ENCODE measurements around the gene HS3ST2.

Gene HS3ST2

DNA sequence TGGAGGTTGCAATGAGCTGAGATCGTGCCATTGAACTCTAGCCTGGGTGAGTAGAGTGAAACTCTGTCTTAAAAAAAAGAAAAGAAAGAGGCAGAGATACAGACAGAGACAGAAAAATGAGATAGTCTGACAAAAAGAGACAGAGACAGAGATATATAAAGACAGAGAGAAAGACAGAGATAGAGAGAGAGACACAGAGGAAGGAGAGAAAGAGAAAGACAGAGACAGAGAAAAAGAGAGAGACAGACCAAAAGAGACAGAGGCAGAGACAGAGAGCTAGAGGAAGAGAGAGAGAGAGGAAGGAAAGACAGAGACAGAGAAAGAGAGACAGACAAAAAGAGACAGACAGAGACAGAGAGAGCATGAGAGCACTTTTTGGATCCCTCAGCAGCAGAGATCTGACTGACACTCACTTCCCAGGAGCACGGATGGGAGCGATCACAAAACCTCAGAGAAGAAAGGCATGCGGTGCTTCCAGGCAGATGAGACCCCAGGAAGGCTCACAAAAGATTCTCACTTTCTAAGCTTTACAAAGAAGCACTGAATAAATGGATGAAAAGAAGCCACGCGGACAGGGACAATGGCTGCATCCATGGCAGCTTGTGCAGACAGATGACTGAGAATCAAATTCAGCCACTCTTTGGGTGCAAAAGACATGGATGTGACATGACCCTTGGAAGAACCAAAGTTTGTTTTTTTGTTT lies 38.6 kb upstream of the HS3ST2 start:
- no peak for DNase-seq (ENCODE audit: extremely low spot score)
- no peak for TF ChIP-seq SP1 (IDR thresholded peaks at IDR 0.05)
- TF ChIP-seq NFRKB (IDR thresholded peaks at IDR 0.05), result no peak
- TF ChIP-seq HDGF (IDR thresholded peaks at IDR 0.05; ENCODE audit: borderline replicate concordance), result no peak
- TF ChIP-seq BHLHE40 (IDR thresholded peaks at IDR 0.05; ENCODE audit: borderline replicate concordance), result no peak
- TF ChIP-seq TARDBP (IDR thresholded peaks at IDR 0.05), result no peak
- ChIA-PET CTCF (no interaction called here), POLR2A (no interaction called here)

DNA sequence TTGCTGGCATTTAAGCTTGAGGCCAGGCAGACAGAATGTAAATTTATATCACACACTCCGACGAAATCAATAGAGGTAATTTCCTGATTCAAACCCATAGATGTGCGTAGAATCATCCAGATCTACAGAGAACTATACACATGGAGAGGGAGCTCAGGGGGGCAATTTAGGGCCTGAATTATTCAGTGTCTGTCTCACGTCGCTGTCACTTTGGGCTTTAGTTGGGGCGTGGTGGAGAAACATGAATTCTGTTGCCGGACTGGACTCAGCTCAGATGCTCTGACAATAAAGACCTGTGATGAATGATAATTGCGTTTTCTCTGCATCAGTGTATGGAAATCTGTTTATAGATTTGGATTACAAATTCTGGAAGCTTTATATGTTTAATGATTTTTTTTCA lies 32.5 kb upstream of the HS3ST2 start:
- no peak for DNase-seq (ENCODE audit: extremely low spot score)
- no peak for TF ChIP-seq ZNF384 (IDR thresholded peaks at IDR 0.05)
- TF ChIP-seq L3MBTL2 (conservative IDR thresholded peaks at IDR 0.05), result no peak
- TF ChIP-seq BHLHE40 (IDR thresholded peaks at IDR 0.05; ENCODE audit: borderline replicate concordance), result no peak
- TF ChIP-seq NFRKB (IDR thresholded peaks at IDR 0.05), result no peak
- TF ChIP-seq ARNT (IDR thresholded peaks at IDR 0.05), result no peak
- TF ChIP-seq SP1 (IDR thresholded peaks at IDR 0.05), result no peak
- no peak for TF ChIP-seq LEF1 (IDR thresholded peaks at IDR 0.05; ENCODE audit: borderline replicate concordance)
- TF ChIP-seq HDGF (IDR thresholded peaks at IDR 0.05; ENCODE audit: borderline replicate concordance), result no peak
- TF ChIP-seq SUZ12 (IDR thresholded peaks at IDR 0.05), result no peak
- no peak for TF ChIP-seq ELF4 (IDR thresholded peaks at IDR 0.05)
- no peak for TF ChIP-seq TARDBP (IDR thresholded peaks at IDR 0.05)
- no peak for TF ChIP-seq FOXK2 (IDR thresholded peaks at IDR 0.05)
- no peak for TF ChIP-seq FOXM1 (IDR thresholded peaks at IDR 0.05; ENCODE audit: borderline replicate concordance)
- TF ChIP-seq CTBP1 (IDR thresholded peaks at IDR 0.05; ENCODE audit: borderline replicate concordance), result no peak
- TF ChIP-seq FOXA1 (IDR thresholded peaks at IDR 0.05), result no peak
- CTCF ChIA-PET, result no interaction called here
- POLR2A ChIA-PET, result no interaction called here

DNA sequence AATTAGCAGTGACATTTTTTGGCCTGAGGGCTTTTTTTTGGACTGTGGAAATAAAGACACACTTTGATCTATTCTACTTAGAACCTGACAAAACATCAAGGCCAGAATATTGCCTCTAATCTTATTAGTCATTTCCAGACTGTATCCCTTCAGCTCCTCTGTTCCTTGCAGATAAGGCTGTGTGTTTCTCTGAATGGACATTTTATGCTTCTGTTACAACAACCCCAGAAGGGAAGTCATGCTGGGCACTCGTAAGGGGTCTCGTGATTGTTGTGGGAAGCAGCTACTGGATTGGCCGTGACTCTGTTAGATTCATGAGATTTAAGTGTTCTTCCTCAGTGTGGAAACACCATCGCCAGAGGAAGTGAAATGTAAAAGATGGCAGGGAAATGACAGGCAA lies 31.6 kb upstream of the HS3ST2 start:
- ChIA-PET POLR2A (no interaction called here), CTCF (no interaction called here)
- TF ChIP-seq ARNT (IDR thresholded peaks at IDR 0.05) (no peak), TARDBP (IDR thresholded peaks at IDR 0.05) (no peak), FOXA1 (IDR thresholded peaks at IDR 0.05) (no peak), BHLHE40 (IDR thresholded peaks at IDR 0.05; ENCODE audit: borderline replicate concordance) (no peak), SUZ12 (IDR thresholded peaks at IDR 0.05) (no peak), L3MBTL2 (conservative IDR thresholded peaks at IDR 0.05) (no peak), NFRKB (IDR thresholded peaks at IDR 0.05) (no peak), FOXM1 (IDR thresholded peaks at IDR 0.05; ENCODE audit: borderline replicate concordance) (no peak), SP1 (IDR thresholded peaks at IDR 0.05) (no peak), ELF4 (IDR thresholded peaks at IDR 0.05) (no peak), FOXK2 (IDR thresholded peaks at IDR 0.05) (no peak), ZNF384 (IDR thresholded peaks at IDR 0.05) (no peak), LEF1 (IDR thresholded peaks at IDR 0.05; ENCODE audit: borderline replicate concordance) (no peak), HDGF (IDR thresholded peaks at IDR 0.05; ENCODE audit: borderline replicate concordance) (no peak), CTBP1 (IDR thresholded peaks at IDR 0.05; ENCODE audit: borderline replicate concordance) (no peak)
- TF ChIP-seq, protein P1, sequence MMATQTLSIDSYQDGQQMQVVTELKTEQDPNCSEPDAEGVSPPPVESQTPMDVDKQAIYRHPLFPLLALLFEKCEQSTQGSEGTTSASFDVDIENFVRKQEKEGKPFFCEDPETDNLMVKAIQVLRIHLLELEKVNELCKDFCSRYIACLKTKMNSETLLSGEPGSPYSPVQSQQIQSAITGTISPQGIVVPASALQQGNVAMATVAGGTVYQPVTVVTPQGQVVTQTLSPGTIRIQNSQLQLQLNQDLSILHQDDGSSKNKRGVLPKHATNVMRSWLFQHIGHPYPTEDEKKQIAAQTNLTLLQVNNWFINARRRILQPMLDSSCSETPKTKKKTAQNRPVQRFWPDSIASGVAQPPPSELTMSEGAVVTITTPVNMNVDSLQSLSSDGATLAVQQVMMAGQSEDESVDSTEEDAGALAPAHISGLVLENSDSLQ (IDR thresholded peaks at IDR 0.05), result no peak
- no peak for DNase-seq (ENCODE audit: extremely low spot score)

DNA sequence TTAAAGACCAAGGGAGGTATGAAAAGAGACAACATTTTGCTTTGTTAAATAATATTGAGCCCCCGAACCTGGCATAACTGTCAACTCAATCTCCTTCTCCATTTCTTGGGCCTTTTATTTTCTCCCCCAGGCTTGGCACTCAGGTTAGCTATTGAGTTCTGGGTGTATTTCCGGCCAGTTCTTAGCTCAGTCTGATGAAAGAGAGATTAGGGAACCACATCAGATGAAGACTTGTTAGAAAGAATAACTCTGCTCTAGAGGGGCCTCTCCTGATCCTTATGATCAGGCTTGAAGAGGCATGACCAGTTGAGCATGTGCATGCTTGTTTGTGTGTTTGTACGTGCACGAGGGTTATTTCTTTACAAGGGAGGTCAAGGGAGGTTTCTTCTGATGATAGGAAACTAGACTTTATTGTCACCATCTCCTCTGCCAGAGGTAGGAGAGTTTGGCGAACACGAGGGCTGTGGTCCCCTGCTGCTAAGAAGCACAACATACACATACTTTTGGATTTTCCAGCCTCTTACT lies 29.2 kb upstream of the HS3ST2 start:
- no peak for DNase-seq (ENCODE audit: extremely low spot score)
- TF ChIP-seq L3MBTL2 (conservative IDR thresholded peaks at IDR 0.05), result no peak
- no peak for TF ChIP-seq ARNT (IDR thresholded peaks at IDR 0.05)
- no peak for TF ChIP-seq FOXM1 (IDR thresholded peaks at IDR 0.05; ENCODE audit: borderline replicate concordance)
- TF ChIP-seq SP1 (IDR thresholded peaks at IDR 0.05), result no peak
- no peak for TF ChIP-seq BHLHE40 (IDR thresholded peaks at IDR 0.05; ENCODE audit: borderline replicate concordance)
- TF ChIP-seq ELF4 (IDR thresholded peaks at IDR 0.05), result no peak
- TF ChIP-seq CTBP1 (IDR thresholded peaks at IDR 0.05; ENCODE audit: borderline replicate concordance), result no peak
- TF ChIP-seq FOXK2 (IDR thresholded peaks at IDR 0.05), result no peak
- TF ChIP-seq ZNF384 (IDR thresholded peaks at IDR 0.05), result no peak
- no peak for TF ChIP-seq FOXA1 (IDR thresholded peaks at IDR 0.05)
- TF ChIP-seq NFRKB (IDR thresholded peaks at IDR 0.05), result no peak
- TF ChIP-seq LEF1 (IDR thresholded peaks at IDR 0.05; ENCODE audit: borderline replicate concordance), result no peak
- TF ChIP-seq, protein P1 (IDR thresholded peaks at IDR 0.05), result no peak
- CTCF ChIA-PET, result no interaction called here
- POLR2A ChIA-PET, result no interaction called here

DNA sequence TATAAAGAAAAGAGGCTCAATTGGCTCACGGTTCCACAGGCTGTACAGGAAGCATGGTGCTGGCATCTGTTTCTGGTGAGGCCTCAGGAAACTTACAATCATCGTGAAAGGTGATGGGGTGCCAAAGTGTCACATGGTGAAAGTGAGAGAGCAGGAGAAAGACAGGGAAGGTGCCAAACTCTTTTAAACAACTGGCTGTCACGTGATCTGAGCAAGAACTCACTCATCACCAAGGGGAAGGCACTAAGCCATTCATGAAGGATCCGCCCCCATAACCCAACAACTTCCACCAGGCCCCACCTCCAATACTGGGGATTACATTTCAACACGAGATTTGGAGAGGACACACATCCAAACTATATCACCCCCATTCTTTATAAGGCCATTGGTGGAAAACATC lies 28.4 kb upstream of the HS3ST2 start:
- CTCF ChIA-PET, result no interaction called here
- POLR2A ChIA-PET, result no interaction called here
- TF ChIP-seq SUZ12 (IDR thresholded peaks at IDR 0.05) (no peak), HDGF (IDR thresholded peaks at IDR 0.05; ENCODE audit: borderline replicate concordance) (no peak), NFRKB (IDR thresholded peaks at IDR 0.05) (no peak), LEF1 (IDR thresholded peaks at IDR 0.05; ENCODE audit: borderline replicate concordance) (no peak), ARNT (IDR thresholded peaks at IDR 0.05) (no peak), ZNF384 (IDR thresholded peaks at IDR 0.05) (no peak), SP1 (IDR thresholded peaks at IDR 0.05) (no peak), FOXA1 (IDR thresholded peaks at IDR 0.05) (no peak), TARDBP (IDR thresholded peaks at IDR 0.05) (no peak), ELF4 (IDR thresholded peaks at IDR 0.05) (no peak), CTBP1 (IDR thresholded peaks at IDR 0.05; ENCODE audit: borderline replicate concordance) (no peak), L3MBTL2 (conservative IDR thresholded peaks at IDR 0.05) (no peak), BHLHE40 (IDR thresholded peaks at IDR 0.05; ENCODE audit: borderline replicate concordance) (no peak), FOXK2 (IDR thresholded peaks at IDR 0.05) (no peak), FOXM1 (IDR thresholded peaks at IDR 0.05; ENCODE audit: borderline replicate concordance) (no peak)
- TF ChIP-seq, protein P1 (IDR thresholded peaks at IDR 0.05), result no peak
- DNase-seq (ENCODE audit: extremely low spot score), result no peak

Measured in HEK293T (cell line).